CD4-positive, alpha-beta T cell (primary cell): ENCODE data around the gene L3HYPDH. TPM values are rescaled to one million over a fixed set of nuclear protein-coding genes. Genes with fewer than 3 reads are reported as not detected.

Experiments used
- ATAC-seq: fragments of 200-7000 bp; cut with Tn5 transposase; one replicate; pipeline ENCODE4 v1.10.0; 2022; ENCODE audit warnings: mild to moderate bottlenecking; ENCODE audit not compliant: poor library complexity
- CTCF ChIA-PET: fragments of 350-600 bp; sonication (Branson Sonifier 250); formaldehyde crosslinking; loops from one replicate; lab custom pipeline; 2021; ENCODE audit warnings: antibody characterized with exemption, inconsistent platforms; lab: Charles Lee
- POLR2A ChIA-PET: fragments of 350-600 bp; sonication (Branson Sonifier 250); formaldehyde crosslinking; loops from one replicate; lab custom pipeline; 2021; ENCODE audit warnings: antibody characterized with exemption, inconsistent platforms; lab: Charles Lee
- DNase-seq, 14 experiments: peaks; one replicate each; pipeline ENCODE4 v3.0.0-alpha.2; 2013 to 2020; ENCODE audit warnings: mixed read lengths in 2 of 14
- H3K27ac ChIP-seq, 2 donors: one replicate each; pipeline versions ENCODE4 v1.5.1 to v1.7.0; 2013; ENCODE audit warnings: low read length in 2 of 2, low read depth in 1 of 2, mild to moderate bottlenecking in 1 of 2
- H3K27me3 ChIP-seq, 2 experiments: 1 replicate in 1 of 2; 2 replicates in 1 of 2; pipeline versions ENCODE4 v1.6.1 to v1.7.0; 2013; ENCODE audit warnings: low read length in 2 of 2, control low read depth in 1 of 2, mild to moderate bottlenecking in 1 of 2, moderate library complexity in 1 of 2; ENCODE audit not compliant: insufficient read depth in 2 of 2, control insufficient read depth in 1 of 2
- H3K36me3 ChIP-seq: one replicate; pipeline ENCODE4 v1.6.1; 2013; ENCODE audit warnings: low read length, control low read depth; ENCODE audit not compliant: insufficient read depth
- H3K4me1 ChIP-seq: one replicate; pipeline ENCODE4 v1.6.1; 2013; ENCODE audit warnings: low read length, control low read depth; ENCODE audit not compliant: insufficient read depth
- H3K4me3 ChIP-seq: one replicate; pipeline ENCODE4 v1.5.1; 2013; ENCODE audit warnings: mild to moderate bottlenecking, low read length, moderate library complexity
- H3K9me3 ChIP-seq, 2 experiments: 1 replicate in 1 of 2; 2 replicates in 1 of 2; pipeline versions ENCODE4 v1.6.1 to v1.7.0; 2013; ENCODE audit warnings: low read length in 2 of 2, mild to moderate bottlenecking in 2 of 2, control low read depth in 1 of 2, moderate library complexity in 1 of 2; ENCODE audit not compliant: control insufficient read depth in 1 of 2, insufficient read depth in 1 of 2
- H3K27ac Mint-ChIP-seq: one replicate; pipeline ENCODE4 v1.8.0; 2020; ENCODE audit warnings: mixed read lengths
- H3K27me3 Mint-ChIP-seq: one replicate; pipeline ENCODE4 v1.8.0; 2021; ENCODE audit warnings: mixed read lengths
- H3K36me3 Mint-ChIP-seq: one replicate; pipeline ENCODE4 v1.8.0; 2021; ENCODE audit warnings: low read depth, mixed read lengths
- H3K4me1 Mint-ChIP-seq: one replicate; pipeline ENCODE4 v1.8.0; 2021; ENCODE audit warnings: low read depth, mixed read lengths
- H3K4me3 Mint-ChIP-seq: one replicate; pipeline ENCODE4 v1.8.0; 2020; ENCODE audit warnings: mild to moderate bottlenecking, mixed read lengths
- H3K9me3 Mint-ChIP-seq: one replicate; pipeline ENCODE4 v1.8.0; 2020; ENCODE audit warnings: mixed read lengths
- CTCF ChIP-seq: fragments of 200-600 bp; IDR thresholded peaks from one replicate; pipeline ENCODE4 v1.8.0; 2022; ENCODE audit warnings: antibody characterized with exemption, mild to moderate bottlenecking
- intact Hi-C, 2 experiments: fragments of 100-400 bp; cut with DNase I in 1 of 2; cut with micrococcal nuclease in 1 of 2; formaldehyde crosslinking; loops; one replicate each; pipeline versions ENCODE4 v1.15.1 to v1.9.0; 2023 to 2025; cut with DNase I, micrococcal nuclease
- total RNA-seq, 174 experiments: library from RNA in 2 of 174; stranded (reverse) in 2 of 174; gene quantifications; one replicate each; pipeline ENCODE4 v1.2.3 and lab custom pipeline; 2021 to 2026

L3HYPDH gene
- total RNA-seq, 2 experiments from 2014 or later = 10.6 to 11.1 TPM

- DNase-seq (no peak), ATAC-seq (no peak)
- peaks cover 39% of the 10 kb centered on the region for H3K4me1 ChIP-seq
- H3K27ac ChIP-seq = no peak overlapping the region
- no peaks in the 10 kb centered on the region for H3K27me3 ChIP-seq
- ChIA-PET POLR2A (interaction anchor here (1.3 to 3.0 kb wide), 2 partner anchors 17 to 1054 kb away, joined by 3 to 16 read pairs; partner anchors contain the start of genes GPR135, KIAA0586 and TIMM9), CTCF (interaction anchor here (1.1 kb wide), 1 partner anchor 95 kb away, joined by 3 read pairs; the partner anchor contains the start of gene CCDC175)
- Mint-ChIP-seq H3K27ac (peak overlapping the region; percentile 96), H3K27me3 (no peaks in the 10 kb centered on the region), H3K9me3 (no peaks in the 10 kb centered on the region), H3K4me3 (peak overlapping the region; percentile 99), H3K4me1 (peaks cover 58% of the 10 kb centered on the region), H3K36me3 (peaks cover 29% of the 10 kb centered on the region)
- intact Hi-C loops = loop anchor here (2.0 to 10.0 kb wide), 9 partner anchors 15 to 1493 kb away; partner anchors contain the start of genes DAAM1 (in 2 of the 2), PCNX4 (in 2 of the 2), KIAA0586 (in 1 of the 2) and PPM1A (in 1 of the 2)
- H3K4me3 ChIP-seq = no peak overlapping the region
- H3K9me3 ChIP-seq = no peaks in the 10 kb centered on the region
- no peak for TF ChIP-seq CTCF
- no peaks in the 10 kb centered on the region for H3K36me3 ChIP-seq
These were observed 2.2 kb downstream of the L3HYPDH start for GRCh38 chr14:59481871-59482540.

GRCh38 chr14:59481407-59481806 lies 2.8 kb downstream of the L3HYPDH start:
- ATAC-seq (no peak), DNase-seq (no peak)
- no peaks in the 10 kb centered on the region for H3K27me3 ChIP-seq
- no peaks in the 10 kb centered on the region for H3K9me3 ChIP-seq
- Mint-ChIP-seq H3K9me3 (no peaks in the 10 kb centered on the region), H3K4me3 (peak overlapping the region; percentile 48), H3K36me3 (peaks cover 33% of the 10 kb centered on the region), H3K27me3 (no peaks in the 10 kb centered on the region), H3K4me1 (peaks cover 56% of the 10 kb centered on the region), H3K27ac (no peak overlapping the region)
- H3K27ac ChIP-seq = no peak overlapping the region
- intact Hi-C loops = loop anchor here (2.0 to 10.0 kb wide), 9 partner anchors 15 to 1493 kb away; partner anchors contain the start of genes DAAM1 (in 2 of the 2), PCNX4 (in 2 of the 2), KIAA0586 (in 1 of the 2) and PPM1A (in 1 of the 2)
- ChIA-PET POLR2A (no interaction called here), CTCF (no interaction called here)
- no peaks in the 10 kb centered on the region for H3K36me3 ChIP-seq
- no peak for TF ChIP-seq CTCF
- peaks cover 36% of the 10 kb centered on the region for H3K4me1 ChIP-seq
- no peak overlapping the region for H3K4me3 ChIP-seq

GRCh38 chr14:59480166-59480565 lies 4.0 kb downstream of the L3HYPDH start:
- H3K9me3 Mint-ChIP-seq = no peaks in the 10 kb centered on the region
- Histone ChIP-seq H3K4me1 (peaks cover 27% of the 10 kb centered on the region), H3K9me3 (no peaks in the 10 kb centered on the region), H3K36me3 (peaks cover 8% of the 10 kb centered on the region), H3K27me3 (no peaks in the 10 kb centered on the region), H3K27ac (no peak overlapping the region), H3K4me3 (no peak overlapping the region)
- DNase-seq = no peak
- ChIA-PET POLR2A (interaction anchor here (1.3 kb wide), 1 partner anchor 485 kb away, joined by 4 read pairs; no protein-coding TSS in a partner anchor), CTCF (no interaction called here)
- peak overlapping the region; percentile 14 for H3K4me3 Mint-ChIP-seq
- no peak for TF ChIP-seq CTCF
- peaks cover 43% of the 10 kb centered on the region for H3K4me1 Mint-ChIP-seq
- no peaks in the 10 kb centered on the region for H3K27me3 Mint-ChIP-seq
- ATAC-seq = no peak
- peak overlapping the region; percentile 8 for H3K27ac Mint-ChIP-seq
- intact Hi-C loops = loop anchor here (2.0 to 10.0 kb wide), 9 partner anchors 13 to 1495 kb away; partner anchors contain the start of genes DAAM1 (in 2 of the 2), PCNX4 (in 2 of the 2), KIAA0586 (in 1 of the 2) and PPM1A (in 1 of the 2)
- H3K36me3 Mint-ChIP-seq = peaks cover 41% of the 10 kb centered on the region
